Rectal smooth muscle tissue (tissue), 1 donor: ENCODE measurements around the gene GOLGA8A.

ENCODE experiments used
- H3K27ac ChIP-seq: one replicate; pipeline ENCODE4 v1.7.0; 2013; ENCODE audit warnings: low read depth, low read length, inconsistent platforms
- H3K27me3 ChIP-seq: one replicate; pipeline ENCODE4 v1.7.0; 2013; ENCODE audit warnings: low read length; ENCODE audit not compliant: control insufficient read depth, insufficient read depth
- H3K36me3 ChIP-seq: one replicate; pipeline ENCODE4 v1.7.0; 2013; ENCODE audit warnings: low read length; ENCODE audit not compliant: control insufficient read depth, insufficient read depth
- H3K4me1 ChIP-seq: one replicate; pipeline ENCODE4 v1.7.0; 2013; ENCODE audit warnings: low read length; ENCODE audit not compliant: control insufficient read depth, insufficient read depth
- H3K4me3 ChIP-seq: one replicate; pipeline ENCODE4 v1.7.0; 2013; ENCODE audit warnings: low read length
- H3K9ac ChIP-seq: one replicate; pipeline ENCODE4 v1.7.0; 2013; ENCODE audit warnings: low read length

The GOLGA8A gene

GRCh38 chr15:34437687-34438086, at the start of gene GOLGA8A:
TSS of gene GOLGA8A (minus strand) at chr15:34437808. CDS start at chr15:34389691, 48,117 bp downstream.
- Histone ChIP-seq H3K36me3 (no peaks in the 10 kb centered on the region), H3K4me1 (no peaks in the 10 kb centered on the region), H3K9ac (no peak within 1 kb of the TSS), H3K4me3 (peak within 1 kb of the TSS; percentile 66), H3K27ac (no peak within 1 kb of the TSS), H3K27me3 (no peaks in the 10 kb centered on the region)

GRCh38 chr15:34483644-34484043, 46.0 kb upstream of the GOLGA8A start:
- H3K4me3 ChIP-seq, result no peak overlapping the region
- no peaks in the 10 kb centered on the region for H3K27me3 ChIP-seq
- no peaks in the 10 kb centered on the region for H3K4me1 ChIP-seq
- H3K36me3 ChIP-seq, result no peaks in the 10 kb centered on the region
- H3K27ac ChIP-seq, result no peak overlapping the region
- H3K9ac ChIP-seq, result no peak overlapping the region

GRCh38 chr15:34481370-34481769, 43.8 kb upstream of the GOLGA8A start:
- Histone ChIP-seq H3K36me3 (no peaks in the 10 kb centered on the region), H3K27me3 (no peaks in the 10 kb centered on the region), H3K4me3 (no peak overlapping the region), H3K4me1 (no peaks in the 10 kb centered on the region), H3K27ac (no peak overlapping the region), H3K9ac (no peak overlapping the region)

GRCh38 chr15:34473840-34474239, 36.2 kb upstream of the GOLGA8A start:
- no peak overlapping the region for H3K27ac ChIP-seq
- no peak overlapping the region for H3K4me3 ChIP-seq
- no peaks in the 10 kb centered on the region for H3K36me3 ChIP-seq
- no peaks in the 10 kb centered on the region for H3K4me1 ChIP-seq
- H3K27me3 ChIP-seq, result no peaks in the 10 kb centered on the region
- H3K9ac ChIP-seq, result no peak overlapping the region

- Histone ChIP-seq H3K27ac (no peak overlapping the region), H3K9ac (no peak overlapping the region), H3K4me1 (no peaks in the 10 kb centered on the region), H3K36me3 (no peaks in the 10 kb centered on the region), H3K27me3 (no peaks in the 10 kb centered on the region), H3K4me3 (no peak overlapping the region)
Measured at GRCh38 chr15:34472947-34473346, 35.3 kb upstream of the GOLGA8A start.

GRCh38 chr15:34470892-34471291, 33.3 kb upstream of the GOLGA8A start:
- Histone ChIP-seq H3K27ac (no peak overlapping the region), H3K4me3 (no peak overlapping the region), H3K27me3 (no peaks in the 10 kb centered on the region), H3K9ac (no peak overlapping the region), H3K36me3 (no peaks in the 10 kb centered on the region), H3K4me1 (no peaks in the 10 kb centered on the region)

GRCh38 chr15:34470091-34470490, 32.5 kb upstream of the GOLGA8A start:
- Histone ChIP-seq H3K4me1 (no peaks in the 10 kb centered on the region), H3K36me3 (no peaks in the 10 kb centered on the region), H3K4me3 (no peak overlapping the region), H3K27ac (no peak overlapping the region), H3K9ac (no peak overlapping the region), H3K27me3 (no peaks in the 10 kb centered on the region)

- no peak overlapping the region for H3K4me3 ChIP-seq
- H3K4me1 ChIP-seq, result no peaks in the 10 kb centered on the region
- H3K9ac ChIP-seq, result no peak overlapping the region
- H3K27ac ChIP-seq, result no peak overlapping the region
- H3K36me3 ChIP-seq, result no peaks in the 10 kb centered on the region
- H3K27me3 ChIP-seq, result no peaks in the 10 kb centered on the region
Measured at GRCh38 chr15:34461730-34462129, 24.1 kb upstream of the GOLGA8A start.

GRCh38 chr15:34460451-34460850, 22.8 kb upstream of the GOLGA8A start:
- Histone ChIP-seq H3K4me1 (no peaks in the 10 kb centered on the region), H3K27me3 (no peaks in the 10 kb centered on the region), H3K9ac (no peak overlapping the region), H3K4me3 (no peak overlapping the region), H3K27ac (no peak overlapping the region), H3K36me3 (no peaks in the 10 kb centered on the region)

GRCh38 chr15:34456658-34457057, 19.1 kb upstream of the GOLGA8A start:
- Histone ChIP-seq H3K36me3 (no peaks in the 10 kb centered on the region), H3K4me3 (no peak overlapping the region), H3K9ac (no peak overlapping the region), H3K27ac (no peak overlapping the region), H3K4me1 (no peaks in the 10 kb centered on the region), H3K27me3 (no peaks in the 10 kb centered on the region)

GRCh38 chr15:34442891-34443290, 5.3 kb upstream of the GOLGA8A start:
- Histone ChIP-seq H3K9ac (no peak overlapping the region), H3K27ac (no peak overlapping the region), H3K27me3 (no peaks in the 10 kb centered on the region), H3K4me1 (no peaks in the 10 kb centered on the region), H3K36me3 (no peaks in the 10 kb centered on the region), H3K4me3 (no peak overlapping the region)

- Histone ChIP-seq H3K4me1 (no peaks in the 10 kb centered on the region), H3K27ac (no peak overlapping the region), H3K4me3 (no peak overlapping the region), H3K36me3 (no peaks in the 10 kb centered on the region), H3K27me3 (no peaks in the 10 kb centered on the region), H3K9ac (no peak overlapping the region)
Measured at GRCh38 chr15:34439878-34440277, 2.3 kb upstream of the GOLGA8A start.

- no peaks in the 10 kb centered on the region for H3K27me3 ChIP-seq
- no peak overlapping the region for H3K27ac ChIP-seq
- no peaks in the 10 kb centered on the region for H3K4me1 ChIP-seq
- H3K9ac ChIP-seq, result no peak overlapping the region
- H3K36me3 ChIP-seq, result no peaks in the 10 kb centered on the region
- peak overlapping the region; percentile 66 for H3K4me3 ChIP-seq
Measured at GRCh38 chr15:34436956-34437442, 609 bp downstream of the GOLGA8A start.
